Body of pancreas (tissue), 4 donors: Measurements from ENCODE around the gene CADM1.

Source experiments
- CTCF ChIP-seq, 7 experiments: fragments of 450-650 bp in 4 of 7; fragments of 200-600 bp in 3 of 7; sonication (generic) in 3 of 7; IDR thresholded peaks; one replicate each; pipeline ENCODE4 v1.5.1; 2016 to 2019; ENCODE audit warnings: antibody characterized with exemption in 7 of 7
- POLR2A ChIP-seq, 3 donors: fragments of 450-650 bp; IDR thresholded peaks; one replicate each; pipeline ENCODE4 v1.6.1; 2016; ENCODE audit warnings: antibody characterized with exemption in 3 of 3, mild to moderate bottlenecking in 2 of 3

- TF ChIP-seq CTCF (IDR thresholded peaks at IDR 0.05) (no peak), POLR2A (IDR thresholded peaks at IDR 0.05) (no peak)
Observed at GRCh38 chr11:115344846-115345245, 159.4 kb downstream of the CADM1 start.
